ENCODE measurements around the gene SMURF1. TPM values are rescaled to one million over a fixed set of nuclear protein-coding genes. Genes with fewer than 3 reads are reported as not detected.

Gene SMURF1
- total and polyA plus RNA-seq, 10 donors, result 2.5 to 29.0 (median 21.0) TPM

- Histone ChIP-seq H3K4me3 (peak overlapping the region; percentile 78 to 98 (median 92)), H3K4me1 (peaks cover 14 to 64% (median 47%) of the 10 kb centered on the region in 6 donors), H3K9me3 (no peaks in the 10 kb centered on the region), H3K27me3 (replicated peaks in 1 of 7) (no peaks in the 10 kb centered on the region), H3K36me3 (no peaks in the 10 kb centered on the region), H3K27ac (peak overlapping the region; percentile 89 to 99 (median 98))
- TF ChIP-seq POLR2A (IDR thresholded peaks at IDR 0.05), result no peak
- DNase-seq, result peak; percentile 95
- WGBS, 5 donors, result 15 to 30% (median 22%) methylated on average over 26 to 33 of the region's 33 CpGs
- intact Hi-C loops (cut with DNase I; ENCODE audit: low total_unique reads), result loop anchor here (10.0 kb wide), 1 partner anchor 98 kb away; no protein-coding TSS in a partner anchor
These were observed 984 bp downstream of the SMURF1 start for GRCh38 chr7:99142727-99143520.

- Histone ChIP-seq H3K9me3 (no peaks in the 10 kb centered on the region), H3K27ac (peak overlapping the region; percentile 60 to 99 (median 98)), H3K36me3 (no peaks in the 10 kb centered on the region), H3K4me1 (peaks cover 14 to 73% (median 55%) of the 10 kb centered on the region in 6 donors), H3K27me3 (replicated peaks in 1 of 7) (no peaks in the 10 kb centered on the region), H3K4me3 (peak overlapping the region; percentile 23 to 98 (median 92))
- DNase-seq, result peak; percentile 87
- intact Hi-C loops (cut with DNase I; ENCODE audit: low total_unique reads), result loop anchor here (10.0 kb wide), 1 partner anchor 97 kb away; no protein-coding TSS in a partner anchor
- 34 to 54% (median 41%) methylated on average over 27 of the region's 27 CpGs for WGBS, 5 donors
- TF ChIP-seq POLR2A (IDR thresholded peaks at IDR 0.05) (no peak), POLR2AphosphoS5 (IDR thresholded peaks at IDR 0.05) (peak in 2 of 3 donors; percentile 37 to 46)
These were observed 1.8 kb downstream of the SMURF1 start for GRCh38 chr7:99141841-99142726.

DNA sequence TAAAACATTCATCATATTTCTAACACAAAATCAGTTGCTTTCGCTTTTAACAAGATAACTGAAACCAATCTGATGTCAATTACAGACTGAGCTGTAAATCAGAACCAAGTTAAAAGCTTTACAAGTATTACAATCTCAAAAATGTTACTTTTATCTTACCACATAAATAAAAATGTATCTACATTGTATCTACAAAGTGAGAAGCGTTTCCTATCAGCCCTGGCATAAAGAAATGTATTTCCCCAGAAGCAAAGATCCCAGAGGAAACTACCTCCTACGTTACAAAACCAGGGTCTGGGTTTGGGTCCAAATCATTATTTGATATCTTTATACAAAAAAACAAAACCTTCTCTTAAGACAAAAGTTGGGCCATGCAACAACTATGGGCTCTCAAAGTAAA is 2.6 kb downstream of the SMURF1 start:
- 42 to 55% (median 48%) methylated on average over 3 of the region's 3 CpGs for WGBS, 5 donors
- no peaks in the 10 kb centered on the region for H3K36me3 ChIP-seq
- TF ChIP-seq POLR2A (IDR thresholded peaks at IDR 0.05), result no peak
- TF ChIP-seq POLR2AphosphoS5 (IDR thresholded peaks at IDR 0.05), result no peak
- TF ChIP-seq CTCF (IDR thresholded peaks at IDR 0.05 in 8 of 11, conservative IDR thresholded peaks at IDR 0.05 in 3 of 11), result no peak
- no peak for DNase-seq
- H3K4me3 ChIP-seq, result peak overlapping the region in 7 of 8 donors; percentile 23 to 98 (median 92)
- intact Hi-C loops (cut with DNase I; ENCODE audit: low total_unique reads), result loop anchor here (10.0 kb wide), 1 partner anchor 97 kb away; no protein-coding TSS in a partner anchor
- H3K9me3 ChIP-seq, result no peaks in the 10 kb centered on the region
- H3K27ac ChIP-seq, result peak overlapping the region in 7 of 8 donors; percentile 95 to 99 (median 99)
- peaks cover 14 to 80% (median 59%) of the 10 kb centered on the region in 6 donors for H3K4me1 ChIP-seq
- H3K27me3 ChIP-seq (replicated peaks in 1 of 7), result no peaks in the 10 kb centered on the region

DNA sequence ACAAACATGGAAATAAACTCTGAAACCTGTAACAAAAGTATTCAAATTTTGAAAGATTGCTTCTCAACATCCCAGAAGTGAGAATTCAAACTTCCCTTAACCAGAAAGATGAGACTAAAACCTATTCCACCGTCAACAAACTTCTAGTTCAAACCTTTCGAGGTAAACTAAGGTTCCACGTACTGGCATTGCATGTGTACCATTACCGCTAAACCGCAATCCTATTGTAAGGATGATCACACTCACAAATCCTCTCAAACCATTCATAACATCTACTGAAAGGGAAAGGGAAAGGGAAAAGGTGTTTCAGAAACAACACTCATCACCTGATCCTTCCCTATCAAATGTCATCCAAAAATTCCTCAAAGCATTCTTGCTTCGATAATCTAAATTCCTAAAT is 3.1 kb downstream of the SMURF1 start:
- peak overlapping the region in 1 of 8 donors; percentile 98 for H3K4me3 ChIP-seq
- no peaks in the 10 kb centered on the region for H3K27me3 ChIP-seq (replicated peaks in 1 of 7)
- TF ChIP-seq CTCF (IDR thresholded peaks at IDR 0.05 in 8 of 11, conservative IDR thresholded peaks at IDR 0.05 in 3 of 11) (no peak), POLR2AphosphoS5 (IDR thresholded peaks at IDR 0.05) (no peak), POLR2A (IDR thresholded peaks at IDR 0.05) (no peak)
- H3K36me3 ChIP-seq, result no peaks in the 10 kb centered on the region
- DNase-seq, result no peak
- intact Hi-C loops (cut with DNase I; ENCODE audit: low total_unique reads), result loop anchor here (10.0 kb wide), 1 partner anchor 96 kb away; no protein-coding TSS in a partner anchor
- H3K9me3 ChIP-seq, result no peaks in the 10 kb centered on the region
- H3K4me1 ChIP-seq, result peaks cover 14 to 85% (median 61%) of the 10 kb centered on the region in 6 donors
- 88 to 96% (median 92%) methylated on average over 6 of the region's 6 CpGs for WGBS, 5 donors
- peak overlapping the region in 7 of 8 donors; percentile 95 to 99 (median 99) for H3K27ac ChIP-seq
